Astrocyte (in vitro differentiated cells and primary cell): ENCODE data around the gene MED13. TPM values are rescaled to one million over a fixed set of nuclear protein-coding genes. Genes with fewer than 3 reads are reported as not detected.

ENCODE experiments used
- DNase-seq: peaks from one replicate; pipeline ENCODE4 v3.0.0-alpha.2; 2010; ENCODE audit warnings: low read depth
- FAIRE-seq: peaks from 2 replicates; lab custom pipeline; 2011; peaks lifted over from hg19 to GRCh38; lab: Jason Lieb, UNC
- H2AFZ ChIP-seq: 2 replicates; pipeline ENCODE4 v1.6.0; 2012; ENCODE audit warnings: low read depth, low read length, inconsistent platforms
- H3K27ac ChIP-seq: 2 replicates; pipeline ENCODE4 v1.5.1; 2011; ENCODE audit warnings: low read depth, low read length, inconsistent platforms
- H3K27me3 ChIP-seq: 2 replicates; pipeline ENCODE4 v1.6.0; 2011; ENCODE audit warnings: low read length, inconsistent platforms; ENCODE audit not compliant: insufficient read depth
- H3K36me3 ChIP-seq: 2 replicates; pipeline ENCODE4 v1.5.1; 2011; ENCODE audit warnings: low read length, inconsistent platforms; ENCODE audit not compliant: insufficient read depth
- H3K4me1 ChIP-seq: 2 replicates; pipeline ENCODE4 v1.5.1; 2011; ENCODE audit warnings: low read length, inconsistent platforms; ENCODE audit not compliant: insufficient read depth
- H3K4me2 ChIP-seq: 2 replicates; pipeline ENCODE4 v1.6.0; 2012; ENCODE audit warnings: low read length, inconsistent platforms
- H3K4me3 ChIP-seq: 2 replicates; pipeline ENCODE4 v1.5.1; 2011; ENCODE audit warnings: low read depth, mild to moderate bottlenecking, low read length, inconsistent platforms; ENCODE audit not compliant: insufficient read depth
- H3K79me2 ChIP-seq: 2 replicates; pipeline ENCODE4 v1.6.0; 2012; ENCODE audit warnings: mild to moderate bottlenecking, low read length, inconsistent platforms; ENCODE audit not compliant: insufficient read depth
- H3K9ac ChIP-seq: 2 replicates; pipeline ENCODE4 v1.6.0; 2012; ENCODE audit warnings: mild to moderate bottlenecking, low read length, inconsistent platforms
- H3K9me3 ChIP-seq: 2 replicates; pipeline ENCODE4 v1.5.1; 2012; ENCODE audit warnings: low read depth, mild to moderate bottlenecking, low read length, inconsistent platforms; ENCODE audit not compliant: insufficient read depth
- H4K20me1 ChIP-seq: 2 replicates; pipeline ENCODE4 v1.6.0; 2012; ENCODE audit warnings: low read length, inconsistent platforms; ENCODE audit not compliant: insufficient read depth
- H3K27ac Mint-ChIP-seq: one replicate; pipeline ENCODE4 v1.8.0; 2021; ENCODE audit warnings: mild to moderate bottlenecking, mixed read lengths; ENCODE audit not compliant: unreplicated experiment
- H3K27me3 Mint-ChIP-seq: one replicate; pipeline ENCODE4 v1.8.0; 2021; ENCODE audit warnings: low read depth, mixed read lengths; ENCODE audit not compliant: unreplicated experiment
- H3K36me3 Mint-ChIP-seq: one replicate; pipeline ENCODE4 v1.8.0; 2021; ENCODE audit warnings: low read depth, mixed read lengths; ENCODE audit not compliant: unreplicated experiment
- H3K4me1 Mint-ChIP-seq: one replicate; pipeline ENCODE4 v1.8.0; 2021; ENCODE audit warnings: low read depth, mixed read lengths; ENCODE audit not compliant: unreplicated experiment
- H3K4me3 Mint-ChIP-seq: one replicate; pipeline ENCODE4 v1.8.0; 2021; ENCODE audit warnings: mild to moderate bottlenecking, moderate library complexity, mixed read lengths; ENCODE audit not compliant: unreplicated experiment
- H3K9me3 Mint-ChIP-seq: one replicate; pipeline ENCODE4 v1.8.0; 2021; ENCODE audit warnings: mild to moderate bottlenecking, mixed read lengths; ENCODE audit not compliant: unreplicated experiment
- EZH2 ChIP-seq: IDR thresholded peaks from 2 replicates; pipeline ENCODE4 v1.6.1; 2012; ENCODE audit warnings: mild to moderate bottlenecking, low read length, inconsistent platforms; ENCODE audit not compliant: insufficient read depth
- total RNA-seq: library from RNA; stranded (reverse); gene quantifications from 2 replicates; pipeline ENCODE4 v1.2.1, GENCODE V29; 2021
- TF ChIP-seq, protein P1 (sequence below): IDR thresholded peaks from 2 replicates; pipeline ENCODE4 v1.5.1; 2011; ENCODE audit warnings: low read depth, mild to moderate bottlenecking, inconsistent platforms, low read length, moderate library complexity; ENCODE audit not compliant: insufficient read depth

Gene MED13
- total RNA-seq, 1 donor from 2014 or later: 55.0 TPM

GRCh38 chr17:62094175-62094574, 29.1 kb upstream of the MED13 start:
- H3K4me3 Mint-ChIP-seq: no peak overlapping the region
- H3K27ac Mint-ChIP-seq: no peak overlapping the region
- TF ChIP-seq, protein P1, sequence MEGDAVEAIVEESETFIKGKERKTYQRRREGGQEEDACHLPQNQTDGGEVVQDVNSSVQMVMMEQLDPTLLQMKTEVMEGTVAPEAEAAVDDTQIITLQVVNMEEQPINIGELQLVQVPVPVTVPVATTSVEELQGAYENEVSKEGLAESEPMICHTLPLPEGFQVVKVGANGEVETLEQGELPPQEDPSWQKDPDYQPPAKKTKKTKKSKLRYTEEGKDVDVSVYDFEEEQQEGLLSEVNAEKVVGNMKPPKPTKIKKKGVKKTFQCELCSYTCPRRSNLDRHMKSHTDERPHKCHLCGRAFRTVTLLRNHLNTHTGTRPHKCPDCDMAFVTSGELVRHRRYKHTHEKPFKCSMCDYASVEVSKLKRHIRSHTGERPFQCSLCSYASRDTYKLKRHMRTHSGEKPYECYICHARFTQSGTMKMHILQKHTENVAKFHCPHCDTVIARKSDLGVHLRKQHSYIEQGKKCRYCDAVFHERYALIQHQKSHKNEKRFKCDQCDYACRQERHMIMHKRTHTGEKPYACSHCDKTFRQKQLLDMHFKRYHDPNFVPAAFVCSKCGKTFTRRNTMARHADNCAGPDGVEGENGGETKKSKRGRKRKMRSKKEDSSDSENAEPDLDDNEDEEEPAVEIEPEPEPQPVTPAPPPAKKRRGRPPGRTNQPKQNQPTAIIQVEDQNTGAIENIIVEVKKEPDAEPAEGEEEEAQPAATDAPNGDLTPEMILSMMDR: no peak
- no peak for TF ChIP-seq EZH2
- no peaks in the 10 kb centered on the region for H3K36me3 Mint-ChIP-seq
- H4K20me1 ChIP-seq: no peaks in the 10 kb centered on the region
- H3K9me3 Mint-ChIP-seq: no peaks in the 10 kb centered on the region
- H3K4me3 ChIP-seq: no peak overlapping the region
- peak overlapping the region; percentile 51 for H3K4me2 ChIP-seq
- peaks cover 2% of the 10 kb centered on the region for H3K27me3 Mint-ChIP-seq
- H2AFZ ChIP-seq: no peak overlapping the region
- H3K27me3 ChIP-seq: no peaks in the 10 kb centered on the region
- H3K4me1 ChIP-seq: peaks cover 24% of the 10 kb centered on the region
- H3K9me3 ChIP-seq: no peaks in the 10 kb centered on the region
- peak overlapping the region; percentile 29 for H3K27ac ChIP-seq
- no peak overlapping the region for H3K9ac ChIP-seq
- FAIRE-seq: no peak
- no peaks in the 10 kb centered on the region for H3K36me3 ChIP-seq
- no peak for DNase-seq
- H3K4me1 Mint-ChIP-seq: peaks cover 11% of the 10 kb centered on the region
- no peaks in the 10 kb centered on the region for H3K79me2 ChIP-seq

DNA sequence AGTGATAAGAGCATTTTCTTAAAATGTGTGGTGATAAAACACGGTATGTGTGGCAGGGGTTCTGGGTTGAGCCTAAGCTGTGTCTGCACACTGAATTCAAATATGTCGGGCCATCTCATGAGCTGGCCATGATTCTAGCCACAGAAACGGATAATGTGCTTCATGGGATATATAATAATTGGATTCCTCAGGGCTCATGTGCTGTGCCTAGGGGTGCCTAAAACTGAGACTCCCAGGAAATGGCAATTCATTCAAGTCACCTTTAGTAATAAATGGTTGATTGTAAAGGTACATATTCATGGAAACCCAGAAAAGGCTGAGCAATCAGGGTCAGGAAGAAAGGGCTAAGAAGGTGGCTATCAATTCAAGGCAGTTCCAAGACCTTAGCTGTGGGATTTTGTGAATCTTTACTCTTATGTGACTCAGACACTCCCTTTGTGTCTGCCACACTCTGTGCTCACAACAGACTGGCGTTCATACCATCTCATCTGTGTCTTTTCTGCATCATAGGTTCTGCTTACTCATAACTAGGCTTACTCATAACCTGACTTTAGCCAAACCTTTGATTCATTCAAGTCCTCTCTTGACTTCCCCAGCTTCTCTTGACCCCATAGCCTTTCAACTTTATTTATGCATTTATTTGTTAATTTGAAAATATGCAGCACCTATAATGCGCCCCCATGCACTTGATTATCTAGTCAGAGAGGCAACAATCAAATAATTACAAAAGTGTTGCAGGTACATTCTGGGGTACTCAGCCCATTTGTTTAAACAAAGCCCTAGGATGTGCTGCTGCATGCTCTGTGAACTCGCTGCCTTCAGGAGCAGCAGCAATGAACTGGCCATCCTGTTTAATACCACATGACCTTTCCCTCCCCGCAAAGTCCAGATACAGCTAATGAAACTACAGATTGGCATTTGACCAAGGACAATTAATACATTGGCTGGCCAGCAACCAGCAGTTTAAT, 28.4 kb upstream of the MED13 start:
- Histone ChIP-seq H4K20me1 (no peaks in the 10 kb centered on the region), H3K9me3 (no peaks in the 10 kb centered on the region), H2AFZ (no peak overlapping the region), H3K79me2 (no peaks in the 10 kb centered on the region), H3K27ac (peak overlapping the region; percentile 83), H3K36me3 (no peaks in the 10 kb centered on the region), H3K27me3 (no peaks in the 10 kb centered on the region), H3K4me1 (peaks cover 24% of the 10 kb centered on the region), H3K4me3 (no peak overlapping the region), H3K4me2 (peak overlapping the region; percentile 51), H3K9ac (peak overlapping the region; percentile 33)
- no peak for TF ChIP-seq EZH2
- TF ChIP-seq, protein P1: no peak
- peak; percentile 43 for FAIRE-seq
- H3K36me3 Mint-ChIP-seq: no peaks in the 10 kb centered on the region
- no peaks in the 10 kb centered on the region for H3K27me3 Mint-ChIP-seq
- DNase-seq: peak; percentile 99
- H3K27ac Mint-ChIP-seq: peak overlapping the region; percentile 38
- H3K4me1 Mint-ChIP-seq: peaks cover 11% of the 10 kb centered on the region
- H3K4me3 Mint-ChIP-seq: no peak overlapping the region
- H3K9me3 Mint-ChIP-seq: no peaks in the 10 kb centered on the region

DNA sequence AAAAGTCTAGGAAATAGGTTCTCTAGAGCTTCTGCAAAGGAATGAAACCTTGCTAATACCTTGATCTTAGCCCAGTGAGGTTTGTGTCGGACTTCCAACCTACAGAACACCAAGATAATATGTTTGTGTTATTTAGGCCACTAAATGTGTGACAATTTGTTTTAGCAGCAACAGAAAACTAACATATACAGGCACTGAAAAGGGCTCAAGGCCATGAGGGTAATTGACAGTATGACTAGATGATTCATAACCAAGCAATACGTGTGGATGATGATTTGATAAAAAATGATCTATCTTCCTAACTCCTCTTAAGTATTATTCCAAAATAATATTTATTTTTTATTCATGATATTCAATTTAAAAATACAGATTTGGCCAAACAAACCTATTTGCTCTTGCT, 27.7 kb upstream of the MED13 start:
- H3K36me3 Mint-ChIP-seq: no peaks in the 10 kb centered on the region
- H3K27ac ChIP-seq: peak overlapping the region; percentile 83
- H3K27ac Mint-ChIP-seq: no peak overlapping the region
- no peaks in the 10 kb centered on the region for H3K79me2 ChIP-seq
- H3K9me3 Mint-ChIP-seq: no peaks in the 10 kb centered on the region
- H3K27me3 Mint-ChIP-seq: no peaks in the 10 kb centered on the region
- peaks cover 11% of the 10 kb centered on the region for H3K4me1 Mint-ChIP-seq
- no peak for TF ChIP-seq EZH2
- TF ChIP-seq, protein P1: no peak
- no peaks in the 10 kb centered on the region for H3K9me3 ChIP-seq
- FAIRE-seq (no peak), DNase-seq (no peak)
- H2AFZ ChIP-seq: no peak overlapping the region
- H3K27me3 ChIP-seq: no peaks in the 10 kb centered on the region
- H3K9ac ChIP-seq: no peak overlapping the region
- no peak overlapping the region for H3K4me3 Mint-ChIP-seq
- no peak overlapping the region for H3K4me2 ChIP-seq
- no peaks in the 10 kb centered on the region for H3K36me3 ChIP-seq
- H3K4me1 ChIP-seq: peaks cover 24% of the 10 kb centered on the region
- no peaks in the 10 kb centered on the region for H4K20me1 ChIP-seq
- H3K4me3 ChIP-seq: no peak overlapping the region
